Effector memory CD4-positive, alpha-beta T cell (primary cell): ENCODE measurements around the gene ADAP1.
"Not testable (repeated sequence)": the region's sequence is repeated elsewhere in the genome, so short reads cannot be mapped to it uniquely, and the experiment has no call there.

ENCODE experiments used
- DNase-seq, 3 donors: peaks; one replicate each; pipeline ENCODE4 v3.0.0-alpha.2; 2020
- H3K27ac ChIP-seq: 2 replicates; pipeline ENCODE4 v1.7.0; 2013; ENCODE audit warnings: mild to moderate bottlenecking, low read length, moderate library complexity; ENCODE audit not compliant: insufficient read depth, poor library complexity, severe bottlenecking
- H3K27me3 ChIP-seq: replicated peaks from 2 replicates; pipeline ENCODE4 v1.7.0; 2013; ENCODE audit warnings: mild to moderate bottlenecking, low read length; ENCODE audit not compliant: insufficient read depth, control insufficient read depth, poor library complexity, severe bottlenecking
- H3K36me3 ChIP-seq: 2 replicates; pipeline ENCODE4 v1.7.0; 2013; ENCODE audit warnings: mild to moderate bottlenecking, low read length, moderate library complexity; ENCODE audit not compliant: control insufficient read depth, insufficient read depth
- H3K4me1 ChIP-seq: 2 replicates; pipeline ENCODE4 v1.7.0; 2013; ENCODE audit warnings: low read length, mild to moderate bottlenecking; ENCODE audit not compliant: control insufficient read depth, insufficient read depth, poor library complexity, severe bottlenecking
- H3K4me3 ChIP-seq: 2 replicates; pipeline ENCODE4 v1.7.0; 2013; ENCODE audit warnings: low read length, low read depth, mild to moderate bottlenecking; ENCODE audit not compliant: insufficient read depth, poor library complexity, severe bottlenecking
- H3K9me3 ChIP-seq: 2 replicates; pipeline ENCODE4 v1.7.0; 2013; ENCODE audit warnings: mild to moderate bottlenecking, low read length, moderate library complexity; ENCODE audit not compliant: control insufficient read depth
- total RNA-seq, 3 donors: gene quantifications; one replicate each; lab custom pipeline; 2026; lab: John Stamatoyannopoulos, UW

ADAP1 gene
- 3.8 to 6.5 (median 3.9) reads per million in 3 donors for total RNA-seq

- no peaks in the 10 kb centered on the region for H3K9me3 ChIP-seq
- no peak within 1 kb of the TSS for H3K27ac ChIP-seq
- peak in 2 of 3 donors; percentile 9 to 20 for DNase-seq
- peaks cover 6% of the 10 kb centered on the region for H3K4me1 ChIP-seq
- H3K4me3 ChIP-seq = peak within 1 kb of the TSS; percentile 40
- H3K36me3 ChIP-seq = no peaks in the 10 kb centered on the region
- no peaks in the 10 kb centered on the region for H3K27me3 ChIP-seq
Observed at GRCh38 chr7:954330-955238, at the start of gene ADAP1. Gene ADAP1 (minus strand): TSS chr7:954680. CDS start chr7:954477, 203 bp downstream.

DNA sequence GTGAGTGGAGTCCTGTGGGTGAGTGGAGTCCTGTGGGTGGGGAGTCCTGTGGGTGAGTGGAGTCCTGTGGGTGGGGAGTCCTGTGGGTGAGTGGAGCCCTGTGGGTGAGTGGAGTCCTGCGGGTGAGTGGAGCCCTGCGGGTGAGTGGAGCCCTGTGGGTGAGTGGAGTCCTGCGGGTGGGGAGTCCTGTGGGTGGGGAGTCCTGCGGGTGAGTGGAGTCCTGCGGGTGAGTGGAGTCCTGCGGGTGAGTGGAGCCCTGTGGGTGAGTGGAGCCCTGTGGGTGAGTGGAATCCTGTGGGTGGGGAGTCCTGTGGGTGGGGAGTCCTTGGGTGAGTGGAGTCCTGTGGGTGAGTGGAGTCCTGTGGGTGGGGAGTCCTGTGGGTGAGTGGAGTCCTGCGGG is 48.0 kb upstream of the ADAP1 start:
- H3K36me3 ChIP-seq = peaks cover 12% of the 10 kb centered on the region
- H3K27me3 ChIP-seq, H3K4me1 ChIP-seq, H3K9me3 ChIP-seq, H3K27ac ChIP-seq, H3K4me3 ChIP-seq, DNase-seq: not testable (repeated sequence)

DNA sequence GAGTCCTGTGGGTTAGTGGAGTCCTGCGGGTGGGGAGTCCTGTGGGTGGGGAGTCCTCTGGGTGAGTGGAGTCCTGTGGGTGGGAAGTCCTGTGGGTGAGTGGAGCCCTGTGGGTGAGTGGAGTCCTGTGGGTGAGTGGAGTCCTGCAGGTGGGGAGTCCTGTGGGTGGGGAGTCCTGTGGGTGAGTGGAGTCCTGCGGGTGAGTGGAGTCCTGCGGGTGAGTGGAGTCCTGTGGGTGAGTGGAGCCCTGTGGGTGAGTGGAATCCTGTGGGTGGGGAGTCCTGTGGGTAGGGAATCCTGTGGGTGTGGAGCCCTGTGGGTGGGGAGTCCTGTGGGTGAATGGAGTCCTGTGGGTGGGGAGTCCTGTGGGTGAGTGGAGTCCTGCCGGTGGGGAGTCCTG is 47.5 kb upstream of the ADAP1 start:
- not testable (repeated sequence) for H3K4me1 ChIP-seq, H3K27ac ChIP-seq, DNase-seq, H3K9me3 ChIP-seq, H3K4me3 ChIP-seq, H3K27me3 ChIP-seq
- H3K36me3 ChIP-seq = peaks cover 13% of the 10 kb centered on the region

DNA sequence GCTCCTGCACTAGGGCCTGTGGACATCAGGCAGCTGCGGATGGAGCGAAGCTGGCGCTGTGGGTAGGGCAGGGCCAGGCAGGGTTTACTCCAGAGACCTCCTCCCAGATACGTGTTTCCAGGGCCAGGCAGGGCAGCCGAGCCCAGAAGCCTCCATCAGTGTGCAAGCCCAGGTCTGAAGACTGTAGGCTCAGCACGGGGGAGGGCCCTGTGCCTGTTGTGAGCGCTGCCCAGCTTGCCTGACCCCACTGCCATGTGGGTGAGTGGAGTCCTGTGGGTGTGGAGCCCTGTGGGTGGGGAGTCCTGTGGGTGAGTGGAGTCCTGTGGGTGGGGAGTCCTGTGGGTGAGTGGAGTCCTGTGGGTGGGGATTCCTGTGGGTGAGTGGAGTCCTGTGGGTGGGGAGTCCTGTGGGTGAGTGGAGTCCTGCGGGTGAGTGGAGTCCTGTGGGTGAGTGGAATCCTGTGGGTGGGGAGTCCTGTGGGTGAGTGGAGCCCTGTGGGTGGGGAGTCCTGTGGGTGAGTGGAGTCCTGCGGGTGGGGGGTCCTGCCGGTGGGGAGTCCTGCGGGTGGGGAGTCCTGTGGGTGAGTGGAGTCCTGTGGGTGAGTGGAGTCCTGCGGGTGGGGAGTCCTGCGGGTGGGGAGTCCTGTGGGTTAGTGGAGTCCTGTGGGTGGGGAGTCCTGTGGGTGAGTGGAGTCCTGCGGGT is 46.7 kb upstream of the ADAP1 start:
- H3K36me3 ChIP-seq = peaks cover 11% of the 10 kb centered on the region
- H3K4me3 ChIP-seq, DNase-seq, H3K9me3 ChIP-seq, H3K27ac ChIP-seq, H3K4me1 ChIP-seq, H3K27me3 ChIP-seq: not testable (repeated sequence)

DNA sequence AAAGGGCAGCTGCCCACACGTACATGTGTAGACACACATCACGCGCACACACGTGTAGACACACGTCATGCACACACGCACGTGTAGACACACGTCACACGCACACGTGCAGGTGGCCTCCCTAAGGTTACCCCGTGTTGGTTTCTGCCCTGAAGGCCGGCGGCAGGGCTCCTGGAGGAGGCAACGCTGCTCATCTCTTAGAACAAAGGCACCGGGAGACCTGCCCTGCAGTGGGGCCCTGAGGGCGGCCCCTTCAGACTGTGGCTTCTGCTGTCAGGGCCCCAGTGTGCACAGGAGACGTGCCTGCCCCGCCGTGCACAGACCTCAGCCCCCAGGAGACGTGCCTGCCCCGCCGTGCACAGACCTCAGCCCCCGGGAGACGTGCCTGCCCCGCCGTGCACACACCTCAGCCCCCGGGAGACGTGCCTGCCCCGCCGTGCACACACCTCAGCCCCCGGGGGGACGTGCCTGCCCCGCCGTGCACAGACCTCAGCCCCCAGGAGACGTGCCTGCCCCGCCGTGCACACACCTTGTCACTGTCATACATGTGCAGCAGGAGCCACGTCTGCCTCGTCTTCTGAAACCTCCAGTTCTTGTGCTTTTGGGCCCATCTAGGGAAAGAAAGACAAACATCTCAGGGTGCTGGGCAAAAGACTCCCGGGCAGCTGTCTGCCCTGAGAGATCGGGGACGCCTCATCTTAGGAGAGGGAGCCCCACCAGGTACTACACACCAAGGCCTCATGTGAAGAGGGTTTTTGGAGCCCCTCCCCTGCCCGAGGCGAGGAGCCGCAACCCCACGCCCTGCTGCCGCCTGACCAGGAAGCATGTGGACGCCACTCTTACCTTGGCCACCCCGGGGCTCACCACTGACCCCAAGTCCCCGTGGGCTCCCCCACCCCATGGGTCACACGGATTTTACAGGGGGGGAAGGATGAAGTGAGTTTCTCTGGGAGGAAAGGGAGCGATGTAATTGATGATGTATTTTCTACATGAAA is 45.8 kb upstream of the ADAP1 start:
- Histone ChIP-seq H3K36me3 (peaks cover 11% of the 10 kb centered on the region), H3K27me3 (no peaks in the 10 kb centered on the region), H3K4me1 (no peaks in the 10 kb centered on the region), H3K27ac (no peak overlapping the region), H3K4me3 (no peak overlapping the region), H3K9me3 (no peaks in the 10 kb centered on the region)
- no peak for DNase-seq

GRCh38 chr7:999149-999879 is 44.8 kb upstream of the ADAP1 start:
- H3K4me3 ChIP-seq = no peak overlapping the region
- H3K27ac ChIP-seq = no peak overlapping the region
- no peak for DNase-seq
- no peaks in the 10 kb centered on the region for H3K9me3 ChIP-seq
- no peaks in the 10 kb centered on the region for H3K27me3 ChIP-seq
- H3K36me3 ChIP-seq = peaks cover 11% of the 10 kb centered on the region
- no peaks in the 10 kb centered on the region for H3K4me1 ChIP-seq

GRCh38 chr7:997404-998395 is 43.2 kb upstream of the ADAP1 start:
- no peaks in the 10 kb centered on the region for H3K27me3 ChIP-seq
- H3K27ac ChIP-seq = no peak overlapping the region
- no peaks in the 10 kb centered on the region for H3K9me3 ChIP-seq
- no peak overlapping the region for H3K4me3 ChIP-seq
- peaks cover 11% of the 10 kb centered on the region for H3K36me3 ChIP-seq
- no peak for DNase-seq
- H3K4me1 ChIP-seq = peaks cover 3% of the 10 kb centered on the region

DNA sequence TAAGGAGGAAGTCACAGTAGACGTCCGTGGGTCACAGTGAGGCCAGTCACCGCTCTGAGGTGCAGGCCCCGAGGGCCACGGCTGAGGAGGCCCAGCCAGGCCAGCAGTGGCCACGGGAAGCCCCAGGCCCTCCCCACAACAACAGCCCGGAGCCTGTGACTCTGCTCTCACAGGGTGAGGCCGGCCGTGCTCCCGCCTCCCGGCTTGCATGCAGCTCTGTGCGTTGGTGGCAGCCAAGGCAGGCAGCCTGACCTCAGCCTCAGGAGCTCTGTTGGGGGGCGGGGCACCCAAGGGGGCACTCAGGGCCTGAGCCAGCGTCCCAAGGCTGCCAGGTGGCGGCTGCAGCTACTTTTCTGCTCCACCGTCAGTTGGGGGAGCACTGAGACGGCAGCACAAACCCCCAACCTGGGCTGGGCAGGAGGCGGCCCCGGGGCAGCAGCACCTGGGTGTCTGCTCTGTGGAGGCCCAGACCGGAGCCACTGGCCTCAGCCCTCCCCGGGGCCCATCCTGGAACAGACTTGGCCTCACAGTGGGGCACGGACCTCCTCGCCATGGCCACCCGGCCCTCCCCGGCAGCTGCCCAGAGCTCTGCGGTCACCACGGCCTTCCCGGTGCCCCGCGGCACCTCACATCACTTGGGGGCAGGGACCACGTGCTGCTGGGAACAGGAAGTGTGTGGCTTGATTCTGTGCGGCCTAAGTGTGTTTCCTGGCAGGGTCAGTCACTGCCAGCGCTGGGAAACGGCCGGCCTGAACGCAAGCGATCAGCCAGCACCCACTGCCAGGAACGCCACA is 41.8 kb upstream of the ADAP1 start:
- Histone ChIP-seq H3K4me3 (no peak overlapping the region), H3K27ac (no peak overlapping the region), H3K9me3 (no peaks in the 10 kb centered on the region), H3K27me3 (no peaks in the 10 kb centered on the region), H3K36me3 (peaks cover 11% of the 10 kb centered on the region), H3K4me1 (peaks cover 3% of the 10 kb centered on the region)
- no peak for DNase-seq
